Calu3 (cell line): ENCODE measurements around the gene HOXB13. TPM values are rescaled to one million over a fixed set of nuclear protein-coding genes. Genes with fewer than 3 reads are reported as not detected.

ENCODE experiments used
- BruUV-seq: library from RNA; stranded (reverse); fragments of 400-500 nt; replicated peaks from 2 replicates; lab custom pipeline; 2021; lab: Mats Ljungman, UMichigan
- CTCF ChIA-PET: fragments of 300-600 bp; sonication (Branson Sonifier 250); formaldehyde crosslinking; loops from one replicate; lab custom pipeline; 2022; ENCODE audit warnings: antibody characterized with exemption; lab: Charles Lee
- DNase-seq: peaks from one replicate; pipeline ENCODE4 v3.0.0; 2022
- H3K27ac Mint-ChIP-seq: one replicate; pipeline ENCODE4 v1.8.0; 2022; ENCODE audit warnings: mixed read lengths; ENCODE audit not compliant: unreplicated experiment
- H3K27me3 Mint-ChIP-seq: one replicate; pipeline ENCODE4 v1.8.0; 2022; ENCODE audit warnings: mixed read lengths; ENCODE audit not compliant: unreplicated experiment
- H3K36me3 Mint-ChIP-seq: one replicate; pipeline ENCODE4 v1.8.0; 2022; ENCODE audit warnings: mild to moderate bottlenecking, moderate library complexity, mixed read lengths; ENCODE audit not compliant: insufficient read depth, unreplicated experiment
- H3K4me1 Mint-ChIP-seq: one replicate; pipeline ENCODE4 v1.8.0; 2022; ENCODE audit warnings: mild to moderate bottlenecking, low read depth, mixed read lengths; ENCODE audit not compliant: unreplicated experiment
- H3K4me3 Mint-ChIP-seq: one replicate; pipeline ENCODE4 v1.8.0; 2022; ENCODE audit warnings: mild to moderate bottlenecking, low read depth, moderate library complexity, mixed read lengths; ENCODE audit not compliant: unreplicated experiment
- H3K9me3 Mint-ChIP-seq: one replicate; pipeline ENCODE4 v1.8.0; 2022; ENCODE audit warnings: low read depth, mixed read lengths; ENCODE audit not compliant: unreplicated experiment
- intact Hi-C: fragments of 100-400 bp; cut with micrococcal nuclease; formaldehyde crosslinking; loops from one replicate; pipeline ENCODE4 v1.10.0; 2022; ENCODE audit not compliant: unreplicated experiment
- total RNA-seq: library from RNA; stranded (reverse); gene quantifications from 2 replicates; pipeline ENCODE4 v1.2.3, GENCODE V29; 2022
- TF ChIP-seq, protein P1 (sequence below): fragments of 200-600 bp; IDR thresholded peaks from one replicate; pipeline ENCODE4 v1.8.0; 2022; ENCODE audit warnings: antibody characterized with exemption; ENCODE audit not compliant: unreplicated experiment

The HOXB13 gene
- total RNA-seq, 1 experiment from 2014 or later, result 1.1 TPM

GRCh38 chr17:48715496-48716399 lies 12.8 kb downstream of the HOXB13 start:
- Mint-ChIP-seq H3K36me3 (no peaks in the 10 kb centered on the region), H3K9me3 (no peaks in the 10 kb centered on the region), H3K4me3 (no peak overlapping the region), H3K27ac (no peak overlapping the region), H3K27me3 (peaks cover 19% of the 10 kb centered on the region), H3K4me1 (no peaks in the 10 kb centered on the region)
- TF ChIP-seq, protein P1, sequence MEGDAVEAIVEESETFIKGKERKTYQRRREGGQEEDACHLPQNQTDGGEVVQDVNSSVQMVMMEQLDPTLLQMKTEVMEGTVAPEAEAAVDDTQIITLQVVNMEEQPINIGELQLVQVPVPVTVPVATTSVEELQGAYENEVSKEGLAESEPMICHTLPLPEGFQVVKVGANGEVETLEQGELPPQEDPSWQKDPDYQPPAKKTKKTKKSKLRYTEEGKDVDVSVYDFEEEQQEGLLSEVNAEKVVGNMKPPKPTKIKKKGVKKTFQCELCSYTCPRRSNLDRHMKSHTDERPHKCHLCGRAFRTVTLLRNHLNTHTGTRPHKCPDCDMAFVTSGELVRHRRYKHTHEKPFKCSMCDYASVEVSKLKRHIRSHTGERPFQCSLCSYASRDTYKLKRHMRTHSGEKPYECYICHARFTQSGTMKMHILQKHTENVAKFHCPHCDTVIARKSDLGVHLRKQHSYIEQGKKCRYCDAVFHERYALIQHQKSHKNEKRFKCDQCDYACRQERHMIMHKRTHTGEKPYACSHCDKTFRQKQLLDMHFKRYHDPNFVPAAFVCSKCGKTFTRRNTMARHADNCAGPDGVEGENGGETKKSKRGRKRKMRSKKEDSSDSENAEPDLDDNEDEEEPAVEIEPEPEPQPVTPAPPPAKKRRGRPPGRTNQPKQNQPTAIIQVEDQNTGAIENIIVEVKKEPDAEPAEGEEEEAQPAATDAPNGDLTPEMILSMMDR, result no peak
- BruUV-seq, result no TSS peak
- CTCF ChIA-PET, result interaction anchor here (0.7 kb wide), 1 partner anchor 549 kb away, joined by 3 read pairs; no protein-coding TSS in a partner anchor
- intact Hi-C loops, result no loop called here
- DNase-seq, result no peak

DNA sequence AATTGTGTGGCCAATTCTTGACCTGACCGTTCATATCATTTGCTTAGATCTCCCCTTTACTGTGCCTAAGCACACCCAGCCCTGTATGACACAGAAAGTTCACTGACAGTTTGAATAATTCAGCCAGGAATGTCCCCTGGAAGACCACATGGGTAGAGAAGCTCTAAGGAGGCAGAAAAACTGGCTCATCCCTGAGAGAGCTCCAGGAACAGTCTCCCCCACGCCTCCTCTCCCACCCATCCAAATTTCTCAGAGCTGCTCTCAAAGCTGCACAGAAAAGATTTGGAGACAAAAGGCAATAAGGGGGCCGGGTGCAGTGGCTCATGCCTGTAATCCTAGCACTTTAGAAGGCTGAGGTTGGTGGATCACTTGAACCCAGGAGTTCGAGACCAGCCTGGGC lies 17.4 kb downstream of the HOXB13 start:
- Mint-ChIP-seq H3K4me3 (no peak overlapping the region), H3K27me3 (peaks cover 65% of the 10 kb centered on the region), H3K4me1 (no peaks in the 10 kb centered on the region), H3K27ac (no peak overlapping the region), H3K36me3 (no peaks in the 10 kb centered on the region), H3K9me3 (no peaks in the 10 kb centered on the region)
- BruUV-seq, result no TSS peak
- CTCF ChIA-PET, result interaction anchor here (0.6 kb wide), 1 partner anchor 501 kb away, joined by 3 read pairs; no protein-coding TSS in a partner anchor
- DNase-seq, result no peak
- TF ChIP-seq, protein P1, result no peak
- intact Hi-C loops, result no loop called here

- no peak overlapping the region for H3K27ac Mint-ChIP-seq
- no peak for DNase-seq
- H3K4me1 Mint-ChIP-seq, result no peaks in the 10 kb centered on the region
- intact Hi-C loops, result no loop called here
- no peaks in the 10 kb centered on the region for H3K9me3 Mint-ChIP-seq
- BruUV-seq, result no TSS peak
- no peak overlapping the region for H3K4me3 Mint-ChIP-seq
- TF ChIP-seq, protein P1, result no peak
- peaks cover 88% of the 10 kb centered on the region for H3K27me3 Mint-ChIP-seq
- no peaks in the 10 kb centered on the region for H3K36me3 Mint-ChIP-seq
- CTCF ChIA-PET, result interaction anchor here (0.6 to 1.2 kb wide), 4 partner anchors 19 to 86 kb away, joined by 3 to 5 read pairs (median 4); no protein-coding TSS in a partner anchor
Measured at GRCh38 chr17:48704361-48705248, 23.9 kb downstream of the HOXB13 start.

- intact Hi-C loops, result no loop called here
- Mint-ChIP-seq H3K9me3 (no peaks in the 10 kb centered on the region), H3K4me3 (no peak overlapping the region), H3K27ac (no peak overlapping the region), H3K36me3 (no peaks in the 10 kb centered on the region), H3K4me1 (no peaks in the 10 kb centered on the region), H3K27me3 (peaks cover 62% of the 10 kb centered on the region)
- CTCF ChIA-PET, result interaction anchor here (0.6 to 1.0 kb wide), 2 partner anchors 22 to 238 kb away, joined by 3 to 4 read pairs; no protein-coding TSS in a partner anchor
- BruUV-seq, result no TSS peak
- no peak for DNase-seq
- TF ChIP-seq, protein P1, result no peak
Measured at GRCh38 chr17:48701864-48702532, 26.6 kb downstream of the HOXB13 start.
